Gastroesophageal sphincter (tissue), 3 donors: ENCODE data around the gene CMSS1.

Source experiments
- EP300 ChIP-seq: sonication (generic); formaldehyde crosslinking; IDR thresholded peaks from one replicate; pipeline ENCODE4 v1.6.1; 2017; ENCODE audit warnings: antibody characterized with exemption, mild to moderate bottlenecking
- POLR2A ChIP-seq, 2 donors: fragments of 450-650 bp; IDR thresholded peaks; one replicate each; pipeline ENCODE4 v1.6.1; 2017; ENCODE audit warnings: antibody characterized with exemption in 2 of 2, mild to moderate bottlenecking in 2 of 2, moderate library complexity in 1 of 2
- POLR2AphosphoS5 ChIP-seq: sonication (generic); formaldehyde crosslinking; IDR thresholded peaks from one replicate; pipeline ENCODE4 v1.6.1; 2017; ENCODE audit warnings: antibody characterized with exemption
- TF ChIP-seq, protein P1 (sequence below), 4 experiments: fragments of 200-600 bp in 2 of 4; fragments of 450-650 bp in 2 of 4; sonication (generic) in 1 of 4; IDR thresholded peaks; one replicate each; pipeline ENCODE4 v1.5.1; 2017 to 2019; ENCODE audit warnings: antibody characterized with exemption in 4 of 4, mild to moderate bottlenecking in 2 of 4, moderate library complexity in 2 of 4

DNA sequence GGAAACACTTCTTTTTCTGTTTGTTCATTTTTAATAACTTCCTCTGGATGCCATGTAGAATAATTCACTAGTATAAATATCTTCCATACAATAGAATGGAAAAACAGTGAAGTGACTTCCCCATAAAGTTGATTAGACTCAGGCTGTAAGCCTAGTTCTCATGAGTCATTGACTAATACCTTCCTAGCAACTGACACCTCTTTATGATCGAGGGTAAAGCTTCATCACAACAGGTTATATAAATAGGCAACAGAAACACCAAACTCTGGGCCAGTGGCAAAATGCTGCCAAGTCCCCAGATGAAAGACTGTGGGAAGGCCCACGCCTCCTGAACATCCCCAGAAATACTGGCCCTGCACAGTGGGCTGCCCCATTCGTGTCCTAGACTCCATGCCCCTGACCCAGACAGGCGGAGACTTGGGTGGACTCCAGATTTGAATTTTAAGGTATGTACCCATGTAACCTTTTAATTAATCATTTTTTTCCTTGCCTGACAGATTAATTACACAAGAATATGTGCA, 371.8 kb downstream of the CMSS1 start:
- TF ChIP-seq, protein P1, sequence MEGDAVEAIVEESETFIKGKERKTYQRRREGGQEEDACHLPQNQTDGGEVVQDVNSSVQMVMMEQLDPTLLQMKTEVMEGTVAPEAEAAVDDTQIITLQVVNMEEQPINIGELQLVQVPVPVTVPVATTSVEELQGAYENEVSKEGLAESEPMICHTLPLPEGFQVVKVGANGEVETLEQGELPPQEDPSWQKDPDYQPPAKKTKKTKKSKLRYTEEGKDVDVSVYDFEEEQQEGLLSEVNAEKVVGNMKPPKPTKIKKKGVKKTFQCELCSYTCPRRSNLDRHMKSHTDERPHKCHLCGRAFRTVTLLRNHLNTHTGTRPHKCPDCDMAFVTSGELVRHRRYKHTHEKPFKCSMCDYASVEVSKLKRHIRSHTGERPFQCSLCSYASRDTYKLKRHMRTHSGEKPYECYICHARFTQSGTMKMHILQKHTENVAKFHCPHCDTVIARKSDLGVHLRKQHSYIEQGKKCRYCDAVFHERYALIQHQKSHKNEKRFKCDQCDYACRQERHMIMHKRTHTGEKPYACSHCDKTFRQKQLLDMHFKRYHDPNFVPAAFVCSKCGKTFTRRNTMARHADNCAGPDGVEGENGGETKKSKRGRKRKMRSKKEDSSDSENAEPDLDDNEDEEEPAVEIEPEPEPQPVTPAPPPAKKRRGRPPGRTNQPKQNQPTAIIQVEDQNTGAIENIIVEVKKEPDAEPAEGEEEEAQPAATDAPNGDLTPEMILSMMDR (IDR thresholded peaks at IDR 0.05), result no peak
- no peak for TF ChIP-seq POLR2A (IDR thresholded peaks at IDR 0.05)
- TF ChIP-seq EP300, result no peak
- TF ChIP-seq POLR2AphosphoS5, result no peak
